ENCODE data around the gene GALNT16.
A peak's percentile ranks its signal among the peaks of the same experiment; 100 is the strongest.
"Not testable (repeated sequence)": the region's sequence is repeated elsewhere in the genome, so short reads cannot be mapped to it uniquely, and the experiment has no call there.

GALNT16 gene

GRCh38 chr14:69366761-69367160 lies 106.8 kb downstream of the GALNT16 start:
- no peak for DNase-seq

- DNase-seq: no peak
Measured at GRCh38 chr14:69368381-69368780, 108.4 kb downstream of the GALNT16 start.

- DNase-seq: no peak
Measured at GRCh38 chr14:69370061-69370460, 110.1 kb downstream of the GALNT16 start.

- no peak for DNase-seq
Measured at GRCh38 chr14:69372146-69372545, 112.2 kb downstream of the GALNT16 start.

- no peak for DNase-seq
Measured at GRCh38 chr14:69373104-69373503, 113.1 kb downstream of the GALNT16 start.

- DNase-seq: no peak
Measured at GRCh38 chr14:69374235-69374634, 114.3 kb downstream of the GALNT16 start.

- no peak for DNase-seq
Measured at GRCh38 chr14:69375182-69375581, 115.2 kb downstream of the GALNT16 start.

- no peak for DNase-seq
Measured at GRCh38 chr14:69375722-69376121, 115.8 kb downstream of the GALNT16 start.

GRCh38 chr14:69376439-69376838 lies 116.5 kb downstream of the GALNT16 start:
- no peak for DNase-seq

GRCh38 chr14:69378274-69378673 lies 118.3 kb downstream of the GALNT16 start:
- DNase-seq: no peak

- DNase-seq: no peak
Measured at GRCh38 chr14:69387311-69387710, 127.4 kb downstream of the GALNT16 start.

GRCh38 chr14:69391400-69391799 lies 131.4 kb downstream of the GALNT16 start:
- DNase-seq: not testable (repeated sequence)

GRCh38 chr14:69392481-69392880 lies 132.5 kb downstream of the GALNT16 start:
- no peak for DNase-seq

- DNase-seq: no peak
Measured at GRCh38 chr14:69395929-69396328, 136.0 kb downstream of the GALNT16 start.

GRCh38 chr14:69398053-69398817 lies 138.3 kb downstream of the GALNT16 start, which contains the start of the genes ERH and SLC39A9:
Gene ERH (minus strand): TSS chr14:69398299. CDS start chr14:69398233, 66 bp downstream.
Gene SLC39A9 (plus strand): TSS chr14:69398692. CDS start chr14:69399370, 678 bp downstream.
- peak; percentile 92 to 93 for DNase-seq

GRCh38 chr14:69398818-69399210 lies 138.9 kb downstream of the GALNT16 start:
- DNase-seq: no peak

- no peak for DNase-seq
Measured at GRCh38 chr14:69399750-69400149, 139.8 kb downstream of the GALNT16 start.

- no peak for DNase-seq
Measured at GRCh38 chr14:69400154-69400553, 140.2 kb downstream of the GALNT16 start.

GRCh38 chr14:69401841-69402240 lies 141.9 kb downstream of the GALNT16 start:
- no peak for DNase-seq

GRCh38 chr14:69404478-69404877 lies 144.5 kb downstream of the GALNT16 start:
- DNase-seq: no peak

GRCh38 chr14:69404883-69405282 lies 144.9 kb downstream of the GALNT16 start:
- DNase-seq: no peak

- DNase-seq: no peak
Measured at GRCh38 chr14:69405762-69406161, 145.8 kb downstream of the GALNT16 start.
